ENCODE measurements around the gene CABP1.

The CABP1 gene

DNA sequence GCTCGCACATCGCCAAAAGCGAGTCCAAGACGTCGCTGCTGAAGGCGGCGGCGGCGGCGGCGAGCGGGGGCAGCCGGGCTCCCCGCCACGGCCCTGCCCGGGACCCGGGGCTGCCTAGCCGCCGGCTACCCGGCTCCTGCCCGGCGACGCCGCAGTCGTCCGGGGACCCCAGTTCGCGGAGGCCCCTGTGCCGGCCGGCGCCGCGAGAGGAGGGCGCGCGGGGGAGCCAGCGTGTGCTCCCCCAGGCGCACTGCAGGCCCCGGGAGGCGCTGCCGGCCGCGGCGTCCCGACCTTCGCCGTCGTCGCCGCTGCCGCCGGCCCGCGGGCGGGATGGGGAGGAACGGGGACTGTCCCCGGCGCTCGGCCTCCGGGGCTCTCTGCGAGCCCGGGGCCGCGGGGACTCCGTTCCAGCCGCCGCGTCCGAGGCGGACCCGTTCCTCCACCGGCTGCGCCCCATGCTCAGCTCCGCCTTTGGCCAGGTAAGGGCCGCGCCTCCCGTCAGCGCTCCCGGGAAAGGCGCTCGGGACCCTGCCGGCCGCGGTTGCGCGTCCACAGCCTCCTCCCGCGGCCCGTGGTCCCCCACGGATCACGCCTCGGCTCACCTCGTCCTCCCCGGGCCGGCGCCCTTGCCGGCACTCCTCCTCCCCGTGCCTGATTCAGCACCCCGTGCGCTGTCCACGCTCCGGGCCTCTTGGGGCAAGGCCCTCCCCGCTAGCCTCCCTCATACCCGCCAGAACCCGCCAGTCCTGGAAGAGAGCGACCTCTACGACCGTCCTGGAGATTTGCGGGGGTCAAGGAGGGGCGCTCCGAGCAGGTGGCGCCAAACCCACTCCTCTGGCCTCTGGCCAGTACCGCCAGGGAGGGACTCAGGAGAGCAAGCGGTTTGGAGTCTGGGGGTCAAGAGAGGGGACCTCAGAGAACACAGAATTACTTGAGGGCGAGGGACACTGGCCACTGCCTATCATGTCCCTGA lies 721 bp downstream of the CABP1 start:
- peak; percentile 6 for DNase-seq

DNA sequence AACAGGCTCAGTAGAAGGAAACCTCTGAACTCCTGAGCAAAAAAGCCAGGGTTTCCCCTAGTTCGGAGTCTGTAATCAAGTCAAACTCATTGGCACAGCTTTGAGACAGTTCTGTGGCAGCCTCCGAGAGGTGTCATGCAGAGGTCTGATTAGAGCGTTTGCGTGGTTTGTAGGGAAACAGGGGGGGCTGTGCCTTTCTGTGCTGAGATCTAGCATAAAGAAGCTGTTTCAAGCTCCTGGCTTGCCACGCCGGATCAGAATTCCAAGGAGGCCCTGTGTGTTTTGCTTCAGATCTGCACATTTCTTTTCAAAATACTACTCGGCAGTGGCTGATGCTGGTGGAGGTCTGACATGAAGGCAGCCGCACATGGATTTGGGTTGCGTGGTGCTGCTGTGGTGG lies 1.7 kb downstream of the CABP1 start:
- DNase-seq, result no peak

DNA sequence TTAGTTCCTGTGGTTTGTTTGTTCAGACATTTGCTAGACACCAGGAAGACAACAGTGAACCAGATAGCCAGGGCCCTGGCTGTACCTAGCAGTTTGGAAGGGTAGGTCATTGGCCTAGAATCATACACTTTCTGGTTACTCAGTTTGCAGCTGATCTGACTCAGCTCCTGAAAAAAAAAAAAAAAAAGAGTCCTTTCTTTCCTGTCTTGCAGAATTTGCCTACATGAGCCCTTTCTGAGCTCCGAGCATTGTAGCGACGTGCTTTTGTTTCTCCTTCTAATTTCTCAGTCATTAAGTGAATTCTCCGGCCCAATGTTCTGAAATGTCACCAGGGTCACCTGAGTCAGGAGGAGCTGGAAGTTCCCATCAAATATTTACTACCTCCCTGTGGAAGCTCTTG lies 2.4 kb downstream of the CABP1 start:
- DNase-seq, result no peak

DNA sequence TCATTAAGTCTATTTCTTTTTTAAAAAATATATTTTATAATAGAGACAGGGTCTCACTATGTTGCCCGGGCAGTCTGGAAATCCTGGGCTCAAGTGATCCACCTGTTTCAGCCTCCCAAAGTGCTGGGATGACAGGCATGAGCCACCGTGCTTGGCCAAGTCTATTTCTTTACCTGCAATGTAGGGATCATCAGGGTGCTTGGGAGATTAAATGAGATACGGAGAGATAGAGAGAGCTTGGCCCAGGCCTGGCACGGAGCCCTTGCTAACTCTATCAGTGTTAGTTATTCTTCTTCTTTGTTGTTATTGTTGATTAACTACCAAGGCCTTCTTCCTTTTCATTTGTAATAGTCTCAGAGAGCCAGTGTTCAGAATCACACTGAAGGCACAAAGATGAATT lies 3.1 kb downstream of the CABP1 start:
- DNase-seq, result no peak

DNA sequence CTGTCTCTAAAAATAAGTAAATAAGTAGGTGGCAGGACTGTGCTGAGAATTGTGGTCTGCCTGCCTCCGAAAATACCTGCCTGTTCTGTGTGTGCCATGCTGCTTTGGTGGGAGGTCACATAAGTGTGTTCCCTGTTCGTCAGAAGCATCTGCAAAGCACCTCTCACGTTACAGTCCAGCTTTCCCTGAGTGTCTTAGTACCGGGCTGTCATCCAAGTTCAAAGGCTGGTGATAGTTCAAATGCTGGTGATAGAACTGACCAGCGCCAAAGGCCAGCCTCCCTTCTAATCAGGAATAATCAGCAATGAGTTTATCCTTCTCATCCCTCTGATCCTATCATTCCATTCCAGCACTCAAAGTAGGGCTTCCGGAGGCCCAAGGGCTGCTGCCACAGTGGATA lies 5.6 kb downstream of the CABP1 start:
- DNase-seq, result no peak

DNA sequence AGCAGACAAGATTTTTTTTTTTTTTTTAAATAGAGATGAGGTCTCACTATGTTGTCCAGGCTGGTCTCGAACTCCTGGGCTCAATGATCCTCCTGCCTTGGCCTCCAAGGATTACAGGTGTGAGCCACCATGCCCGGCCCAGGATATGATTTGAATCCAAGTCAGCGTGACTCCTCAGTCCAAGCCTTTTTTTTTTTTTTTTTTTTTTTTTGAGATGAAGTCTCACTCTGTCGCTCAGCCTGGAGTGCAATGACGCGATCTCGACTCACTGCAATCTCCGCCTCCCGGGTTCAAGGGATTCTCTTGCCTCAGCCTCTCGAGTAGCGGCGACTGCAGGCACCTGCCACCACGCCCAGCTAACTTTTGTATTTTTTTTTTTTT lies 6.9 kb downstream of the CABP1 start:
- no peak for DNase-seq

DNA sequence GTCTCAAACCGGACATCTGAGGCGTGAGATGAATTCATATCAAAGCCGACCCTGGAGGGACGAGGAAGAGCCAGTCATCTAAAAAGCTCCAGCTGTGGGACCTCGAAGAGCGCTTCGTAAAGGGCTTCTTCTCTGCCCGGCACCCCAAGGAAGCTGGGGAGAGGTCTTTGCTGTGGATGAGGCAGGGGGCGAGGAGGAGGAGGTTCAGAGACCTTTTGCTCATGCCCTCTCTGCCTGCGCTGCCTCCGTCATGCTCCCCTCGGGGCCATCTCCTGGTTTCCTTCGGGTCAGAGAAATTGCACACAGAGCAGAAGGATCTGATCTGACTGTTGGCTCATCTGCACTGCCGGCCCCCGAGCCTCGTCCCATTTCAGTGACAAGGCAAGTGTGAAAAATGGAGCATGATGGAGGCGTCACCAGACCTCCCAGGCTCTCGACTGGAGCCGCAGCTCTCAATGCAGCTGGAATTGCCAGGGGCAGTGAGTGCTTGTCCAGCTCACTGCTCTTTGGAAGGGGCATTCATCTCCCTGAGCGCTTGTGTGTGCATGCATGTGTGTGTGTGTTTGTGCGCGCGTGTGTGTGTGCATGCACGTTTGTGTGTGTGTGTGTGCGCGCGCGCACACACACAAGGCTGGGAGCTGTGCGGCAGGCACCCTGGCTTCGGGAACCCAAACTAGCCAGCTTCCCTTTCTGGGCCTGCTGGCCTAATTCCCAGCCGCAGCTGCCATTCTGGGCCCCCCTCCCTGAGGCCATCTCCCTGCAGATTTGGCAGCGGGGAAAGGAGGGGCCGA lies 9.2 kb downstream of the CABP1 start:
- no peak for DNase-seq

DNA sequence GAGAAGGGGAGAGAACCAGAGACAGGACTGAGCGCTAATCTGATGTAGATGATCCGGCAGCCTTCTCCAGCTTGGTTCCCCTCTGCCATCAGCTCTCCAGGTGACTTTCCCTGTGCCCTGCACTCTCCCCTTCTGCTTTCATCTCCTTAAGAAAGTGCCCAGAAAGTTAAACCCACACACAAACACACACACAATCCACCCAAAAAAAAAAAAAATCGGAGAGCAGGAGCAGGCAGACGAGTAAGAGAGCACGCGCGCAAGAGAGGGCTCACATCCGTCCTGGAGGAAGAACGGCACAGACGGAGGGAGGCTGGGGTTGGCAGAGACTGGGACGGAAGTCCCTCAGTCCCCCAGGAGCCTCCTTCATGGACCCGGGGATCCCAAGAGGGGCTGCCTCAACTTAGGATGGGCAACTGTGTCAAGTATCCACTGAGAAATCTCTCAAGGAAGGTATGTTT lies 9.8 kb downstream of the CABP1 start:
- DNase-seq, result no peak

DNA sequence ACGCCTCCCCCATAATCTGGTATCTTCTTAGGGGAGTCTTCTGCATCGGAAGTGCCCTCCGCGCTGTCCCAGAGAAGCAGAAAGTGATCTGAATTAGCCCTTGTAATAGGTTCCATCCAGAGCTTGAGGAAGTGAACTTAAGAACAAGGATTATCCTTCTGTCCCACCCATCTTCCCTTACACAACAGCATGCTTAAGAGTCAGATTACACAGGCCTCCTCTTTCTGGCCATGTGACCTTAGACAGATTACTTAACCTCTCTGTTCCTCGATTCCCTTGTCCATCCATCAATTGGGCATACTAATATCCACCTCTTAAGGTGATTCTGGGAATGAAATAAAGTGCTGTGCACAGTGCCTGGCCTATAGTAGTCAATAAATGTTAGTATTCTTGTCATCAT lies 11.4 kb downstream of the CABP1 start:
- DNase-seq, result no peak

DNA sequence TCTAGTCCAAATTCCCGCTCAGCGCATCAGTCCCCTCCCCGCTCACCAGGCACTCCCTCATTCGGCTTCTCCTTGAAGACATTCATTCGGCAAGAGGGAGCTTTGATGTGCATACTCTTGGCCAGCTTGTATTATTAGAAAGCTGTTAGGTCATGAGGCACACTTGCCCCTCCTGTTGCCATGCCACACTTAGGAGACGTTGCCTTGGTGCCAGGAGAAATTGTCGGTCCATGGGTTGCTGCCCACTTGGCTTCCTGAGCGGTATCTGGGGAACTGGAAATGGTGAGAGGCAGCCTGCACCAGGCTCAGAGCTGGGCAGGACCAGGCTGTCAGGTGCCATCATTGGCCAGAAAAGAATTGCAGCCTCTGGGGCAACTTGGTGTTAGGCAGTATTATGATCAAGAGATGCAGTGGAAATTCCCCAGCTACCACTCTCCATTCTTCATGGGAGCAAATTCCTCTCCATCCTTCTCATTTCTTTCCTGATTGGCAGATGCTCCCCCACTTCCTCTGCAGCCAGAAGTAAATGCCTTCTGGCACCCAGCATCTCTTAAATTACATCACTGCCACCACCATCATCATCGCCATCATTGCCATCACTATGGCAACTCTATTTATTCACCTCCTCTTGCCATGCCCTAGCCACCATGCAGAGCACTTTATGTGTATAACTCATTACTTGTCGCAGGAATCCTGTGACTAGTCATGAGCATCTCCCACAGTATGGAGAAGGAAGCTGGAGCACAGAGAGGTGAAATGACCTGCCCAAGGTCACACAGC lies 12.4 kb downstream of the CABP1 start:
- DNase-seq, result no peak

DNA sequence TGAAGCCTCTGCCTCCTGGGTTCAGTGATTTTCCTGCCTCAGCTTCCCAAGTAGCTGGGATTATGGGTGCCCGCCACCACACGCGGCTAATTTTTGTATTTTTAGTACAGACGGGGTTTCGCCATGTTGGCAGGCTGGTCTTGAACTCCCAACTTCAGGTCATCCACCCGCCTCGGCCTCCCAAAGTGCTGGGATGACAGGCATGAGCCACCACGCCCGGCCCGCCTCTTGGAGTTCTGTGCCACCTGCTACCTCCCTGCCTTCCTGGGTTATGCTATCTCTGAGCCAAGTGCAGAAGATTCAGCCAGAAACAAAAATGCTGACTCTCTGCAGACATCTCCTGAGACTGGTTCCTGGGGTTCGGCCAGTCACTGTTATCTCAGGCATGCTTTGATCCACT lies 13.2 kb downstream of the CABP1 start:
- no peak for DNase-seq

DNA sequence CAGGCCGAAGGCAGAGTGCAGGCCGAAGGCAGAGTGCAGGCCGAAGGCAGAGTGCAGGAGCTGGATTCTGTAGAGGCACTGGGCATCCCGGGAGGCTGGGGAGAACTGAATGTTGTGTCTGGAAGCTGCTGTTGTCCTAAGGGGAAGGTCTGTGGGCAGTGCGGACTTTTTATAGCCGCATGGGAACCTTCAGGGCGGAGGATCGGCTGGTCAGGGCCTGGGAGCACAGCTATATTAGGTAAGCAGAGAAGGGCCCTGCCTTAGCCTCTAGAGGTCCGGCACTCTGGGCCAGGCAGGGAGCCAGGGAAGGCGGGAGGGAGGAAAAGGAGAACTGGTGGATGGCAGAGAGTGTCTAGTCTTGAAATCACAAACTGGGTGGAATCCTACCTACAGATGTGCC lies 14.2 kb downstream of the CABP1 start:
- no peak for DNase-seq

DNA sequence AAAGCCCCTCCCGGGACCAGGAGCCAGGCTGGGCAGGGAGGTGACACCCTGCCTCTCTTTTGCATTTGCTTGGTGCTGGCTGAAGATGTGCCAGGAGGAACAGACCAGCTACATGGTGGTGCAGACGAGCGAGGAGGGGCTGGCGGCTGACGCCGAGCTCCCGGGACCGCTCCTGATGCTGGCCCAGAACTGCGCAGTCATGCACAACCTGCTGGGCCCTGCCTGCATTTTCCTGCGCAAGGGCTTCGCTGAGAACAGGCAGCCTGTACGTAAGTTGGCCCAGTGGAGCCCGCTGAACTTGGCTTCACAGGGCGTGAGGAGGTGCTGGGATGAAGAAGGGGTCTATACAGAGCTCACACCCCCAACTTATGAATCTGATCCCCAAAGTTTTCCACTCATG lies 15.6 kb downstream of the CABP1 start:
- DNase-seq, result no peak

DNA sequence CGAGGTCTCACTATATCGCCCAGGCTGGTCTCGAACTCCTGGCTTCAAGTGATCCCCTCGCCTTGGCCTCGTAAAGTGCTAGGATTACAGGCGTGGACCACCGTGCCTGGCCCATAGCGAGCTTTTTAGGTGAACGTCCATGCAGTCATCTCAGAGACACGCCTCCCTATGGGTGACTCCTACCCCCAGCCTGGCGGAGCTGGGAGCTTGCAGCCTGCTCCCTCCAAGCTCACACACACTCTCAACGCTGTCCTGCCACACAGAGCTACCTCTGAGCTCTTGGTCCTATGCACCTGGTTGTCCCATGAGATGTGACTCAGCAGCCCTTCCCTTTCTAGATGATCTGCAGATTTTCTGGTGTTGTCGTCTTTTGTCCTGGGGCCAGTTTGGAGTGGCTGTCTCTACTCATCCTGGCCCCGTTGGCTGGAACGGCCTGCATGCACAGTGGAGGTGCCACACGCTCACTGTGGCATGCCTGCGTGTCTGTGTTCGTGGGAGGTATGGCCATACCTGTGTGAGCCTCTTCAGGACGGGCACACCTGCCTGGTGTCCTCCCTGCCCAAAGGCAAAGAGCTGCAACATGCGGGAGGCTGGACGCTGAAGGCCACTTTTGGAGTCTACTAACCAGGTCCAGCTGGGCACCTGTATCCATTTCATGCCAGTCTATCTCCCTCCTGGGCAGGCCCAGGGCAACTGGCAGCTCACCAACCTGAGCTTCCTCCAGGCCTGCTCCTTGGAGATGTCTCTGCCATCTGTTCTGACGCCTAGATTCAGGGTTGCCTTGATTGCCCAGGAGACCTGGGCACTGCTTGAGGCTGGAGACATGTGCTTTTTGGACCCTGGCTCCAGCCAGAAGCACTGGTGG lies 18.1 kb downstream of the CABP1 start:
- DNase-seq, result no peak

DNA sequence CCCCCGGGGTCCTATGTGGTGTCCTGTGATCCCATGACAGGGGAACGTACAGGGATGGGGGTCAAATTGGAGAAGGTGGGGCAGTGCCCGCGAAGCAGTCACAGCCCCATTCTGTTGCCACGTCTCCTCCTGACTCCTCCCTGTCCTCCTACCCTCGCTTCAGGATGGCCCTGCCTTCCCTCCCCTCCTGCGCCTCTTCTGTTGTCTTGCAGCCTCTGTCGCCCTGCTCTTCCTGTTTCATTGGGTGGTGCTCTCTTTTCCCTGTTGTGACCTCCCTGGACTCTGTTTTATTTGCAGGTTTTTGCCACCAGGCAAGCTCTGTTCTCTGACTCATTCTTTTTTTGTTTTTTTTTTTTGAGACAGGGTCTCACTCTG lies 18.7 kb downstream of the CABP1 start:
- DNase-seq, result no peak

DNA sequence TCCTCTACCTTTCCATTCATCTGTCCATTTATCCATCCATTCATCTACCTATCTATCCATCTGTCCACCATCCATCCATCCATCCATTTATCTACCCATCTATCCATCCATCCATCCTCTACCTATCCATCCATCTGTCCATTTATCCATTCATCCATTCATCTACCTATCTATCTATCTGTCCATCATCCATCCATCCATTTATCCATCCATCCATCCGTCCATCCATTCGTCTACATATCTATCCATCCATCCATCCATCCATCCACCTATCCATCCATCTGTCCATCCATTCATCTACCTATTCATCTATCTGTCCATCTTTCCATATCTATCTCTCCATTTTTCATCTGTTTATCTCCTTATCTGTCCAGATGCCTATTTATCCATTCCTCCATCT lies 21.0 kb downstream of the CABP1 start:
- no peak for DNase-seq

DNA sequence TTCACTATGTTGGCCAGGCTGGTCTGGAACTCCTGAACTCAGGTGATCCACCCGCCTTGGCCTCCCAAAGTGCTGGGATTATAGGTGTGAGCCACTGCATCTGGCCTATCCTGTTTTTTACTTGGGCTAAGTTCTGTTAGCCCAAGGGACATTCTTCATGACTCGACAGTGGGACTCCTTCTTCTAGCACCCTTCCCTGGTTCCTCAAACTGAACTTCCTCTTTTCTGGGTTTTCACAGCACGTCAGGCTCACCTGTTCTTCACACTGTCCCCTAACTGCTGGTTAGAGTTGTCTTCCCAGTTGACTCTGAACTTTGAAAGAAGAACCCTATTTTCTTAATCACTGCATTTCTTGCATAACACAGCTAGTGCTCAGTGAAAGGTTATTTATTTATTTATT lies 22.5 kb downstream of the CABP1 start:
- DNase-seq, result no peak

DNA sequence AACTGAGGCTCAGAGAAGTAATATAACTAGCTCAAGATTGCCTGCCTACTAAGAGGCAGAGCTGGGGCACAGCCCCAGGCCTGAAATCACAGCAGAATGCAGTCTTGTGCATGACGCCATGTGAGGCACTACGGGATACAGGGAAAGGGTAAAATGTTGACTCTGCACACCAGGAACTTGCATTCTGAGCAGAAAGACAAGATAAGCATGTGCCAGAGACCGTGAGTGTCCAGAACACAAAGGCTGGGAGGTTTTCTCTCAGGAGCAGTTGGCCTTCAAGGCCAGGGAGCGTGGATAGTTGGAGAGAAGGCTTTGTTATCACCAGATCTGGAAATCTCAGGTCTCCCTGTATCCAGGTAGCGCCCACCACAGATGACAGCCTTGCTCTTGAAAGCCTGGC lies 23.3 kb downstream of the CABP1 start:
- DNase-seq, result no peak

DNA sequence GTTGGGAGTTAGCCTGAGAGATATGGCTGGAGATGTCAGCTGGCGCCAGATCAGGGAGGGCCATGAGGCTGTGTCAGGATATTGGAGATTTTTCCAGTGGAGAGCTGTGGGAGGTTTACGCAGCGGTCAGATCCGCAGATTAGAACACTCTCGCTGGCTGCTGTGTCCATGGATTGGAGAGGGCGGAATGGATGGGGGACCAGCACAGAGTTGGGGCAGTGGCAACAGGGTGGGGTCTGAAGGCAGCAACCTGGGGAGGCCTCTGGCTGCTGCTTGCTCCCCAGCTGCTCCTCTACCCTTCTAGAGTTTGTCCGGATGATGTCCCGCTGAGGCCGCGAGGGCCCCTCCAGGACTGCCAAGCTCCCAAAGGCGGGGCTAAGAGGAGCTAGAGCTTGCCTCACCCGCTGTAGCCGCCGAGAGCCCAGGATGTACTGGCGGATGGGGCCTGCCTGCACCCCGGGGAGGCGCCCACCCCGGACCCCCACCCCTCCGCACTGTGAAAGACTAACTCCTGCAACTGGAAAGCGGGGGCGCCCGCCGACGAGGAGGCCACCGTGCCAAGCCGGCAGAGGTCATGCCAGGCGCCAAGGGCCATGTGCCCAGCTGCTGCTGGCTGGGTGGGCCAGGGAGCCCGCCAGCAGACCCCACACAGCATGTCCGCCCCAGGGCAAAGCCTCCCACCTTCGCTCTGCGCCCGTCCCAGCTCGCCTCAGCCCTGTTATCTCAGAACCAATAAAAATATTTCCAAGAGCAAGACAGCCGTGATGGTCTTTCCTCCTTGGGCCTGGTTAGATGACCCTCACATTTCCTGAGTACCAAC lies 26.4 kb downstream of the CABP1 start:
- DNase-seq, result no peak

DNA sequence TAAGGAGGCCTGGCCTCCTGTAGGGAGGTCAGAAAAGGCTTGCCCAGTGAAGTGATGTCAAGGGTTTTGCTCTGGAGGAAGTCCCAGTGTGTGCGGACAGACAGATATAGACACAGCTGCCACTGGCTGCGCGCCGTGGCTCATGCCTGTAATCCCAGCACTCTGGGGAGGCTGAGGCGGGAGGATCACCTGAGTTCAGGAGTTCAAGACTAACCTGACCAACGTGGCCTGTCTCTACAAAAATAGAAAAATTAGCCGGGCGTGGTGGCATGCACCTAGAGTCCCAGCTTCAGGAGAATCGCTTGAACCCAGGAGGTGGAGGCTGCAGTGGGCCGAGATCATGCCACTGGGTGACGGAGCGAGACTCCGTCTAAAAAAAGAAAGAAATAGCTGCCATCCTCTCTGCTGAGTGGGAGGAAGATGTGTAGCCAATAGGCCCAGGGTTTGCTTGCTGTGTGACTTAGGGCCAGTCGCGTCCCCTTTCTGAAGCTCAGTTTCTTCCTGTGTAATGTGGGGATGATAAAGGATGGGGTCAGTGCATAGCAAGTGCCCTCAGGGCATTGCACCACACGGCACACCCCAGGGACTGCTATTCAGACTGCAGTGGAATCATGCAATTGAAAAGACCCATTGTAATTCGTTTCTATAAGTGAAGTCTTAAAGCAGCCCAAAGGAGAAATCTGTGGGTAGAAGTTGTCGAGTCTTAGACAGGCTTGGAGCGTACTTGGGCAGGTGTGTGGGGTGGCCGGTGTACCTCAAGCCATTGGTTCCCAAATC lies 27.9 kb downstream of the CABP1 start:
- no peak for DNase-seq
